ENCODE data around the gene DPEP3. TPM values are rescaled to one million over a fixed set of nuclear protein-coding genes. Genes with fewer than 3 reads are reported as not detected.
A peak's percentile ranks its signal among the peaks of the same experiment; 100 is the strongest.

The DPEP3 gene
- total RNA-seq, 1 experiment from 2014 or later = not detected

GRCh38 chr16:67930678-67931211, 49.6 kb downstream of the DPEP3 start:
- POLR2A ChIA-PET (ENCODE audit: unreplicated experiment) = no interaction called here
- H3K9ac ChIP-seq (ENCODE audit: low read length) = no peak overlapping the region
- no peaks in the 10 kb centered on the region for H4K20me1 ChIP-seq (ENCODE audit: low read length)
- peaks cover 13% of the 10 kb centered on the region for H3K79me2 ChIP-seq (ENCODE audit: low read length)
- no peak for TF ChIP-seq EZH2 (IDR thresholded peaks at IDR 0.05; ENCODE audit: low read length, unreplicated experiment)
- TF ChIP-seq EZH2phosphoT487 (IDR thresholded peaks at IDR 0.05; ENCODE audit: borderline replicate concordance, low read length) = no peak
- no peak for TF ChIP-seq CTCF (conservative IDR thresholded peaks at IDR 0.05; ENCODE audit: low read depth, low read length)
- H3K9me3 ChIP-seq (ENCODE audit: low read length) = no peaks in the 10 kb centered on the region
- DNase-seq (no peak), ATAC-seq (no peak)
- no peaks in the 10 kb centered on the region for H3K36me3 ChIP-seq (ENCODE audit: low read depth, low read length)
- H3K4me2 ChIP-seq (ENCODE audit: low read length) = no peak overlapping the region
- no TSS peak for BruUV-seq (replicated peaks)
- peaks cover 23% of the 10 kb centered on the region for H3K4me1 ChIP-seq (ENCODE audit: insufficient read depth, low read length)
- no peak overlapping the region for H3K4me3 ChIP-seq (ENCODE audit: low read length)
- H3K27ac ChIP-seq (ENCODE audit: low read length) = no peak overlapping the region
- H2AFZ ChIP-seq (ENCODE audit: low read length) = no peak overlapping the region
- H3K9me2 ChIP-seq (replicated peaks; ENCODE audit: low read length) = no peaks in the 10 kb centered on the region
- no peaks in the 10 kb centered on the region for H3K27me3 ChIP-seq (ENCODE audit: low read length)
- intact Hi-C loops (cut with micrococcal nuclease) = no loop called here
- no peaks in the 10 kb centered on the region for H3F3A ChIP-seq (ENCODE audit: low read length, unreplicated experiment)
- CTCF ChIA-PET = no interaction called here

- no peak overlapping the region for H3K4me3 ChIP-seq (ENCODE audit: low read length)
- DNase-seq (no peak), ATAC-seq (no peak)
- no peaks in the 10 kb centered on the region for H3K9me2 ChIP-seq (replicated peaks; ENCODE audit: low read length)
- H2AFZ ChIP-seq (ENCODE audit: low read length) = no peak overlapping the region
- H3F3A ChIP-seq (ENCODE audit: low read length, unreplicated experiment) = no peaks in the 10 kb centered on the region
- peaks cover 27% of the 10 kb centered on the region for H3K4me1 ChIP-seq (ENCODE audit: insufficient read depth, low read length)
- peaks cover 12% of the 10 kb centered on the region for H3K79me2 ChIP-seq (ENCODE audit: low read length)
- intact Hi-C loops (cut with micrococcal nuclease) = no loop called here
- H3K27ac ChIP-seq (ENCODE audit: low read length) = no peak overlapping the region
- H3K4me2 ChIP-seq (ENCODE audit: low read length) = no peak overlapping the region
- no TSS peak for BruUV-seq (replicated peaks)
- TF ChIP-seq CTCF (conservative IDR thresholded peaks at IDR 0.05; ENCODE audit: low read depth, low read length) (no peak), EZH2phosphoT487 (IDR thresholded peaks at IDR 0.05; ENCODE audit: borderline replicate concordance, low read length) (no peak), EZH2 (IDR thresholded peaks at IDR 0.05; ENCODE audit: low read length, unreplicated experiment) (no peak)
- no peaks in the 10 kb centered on the region for H3K9me3 ChIP-seq (ENCODE audit: low read length)
- ChIA-PET CTCF (no interaction called here), POLR2A (ENCODE audit: unreplicated experiment) (no interaction called here)
- H3K27me3 ChIP-seq (ENCODE audit: low read length) = no peaks in the 10 kb centered on the region
- H3K9ac ChIP-seq (ENCODE audit: low read length) = no peak overlapping the region
- H3K36me3 ChIP-seq (ENCODE audit: low read depth, low read length) = no peaks in the 10 kb centered on the region
- no peaks in the 10 kb centered on the region for H4K20me1 ChIP-seq (ENCODE audit: low read length)
Observed at GRCh38 chr16:67930191-67930590, 50.1 kb downstream of the DPEP3 start.

- Histone ChIP-seq H3K4me3 (ENCODE audit: low read length) (no peak overlapping the region), H3K27ac (ENCODE audit: low read length) (no peak overlapping the region), H3K9me3 (ENCODE audit: low read length) (no peaks in the 10 kb centered on the region), H3K4me2 (ENCODE audit: low read length) (no peak overlapping the region), H3K36me3 (ENCODE audit: low read depth, low read length) (no peaks in the 10 kb centered on the region), H4K20me1 (ENCODE audit: low read length) (no peaks in the 10 kb centered on the region), H3K9me2 (replicated peaks; ENCODE audit: low read length) (no peaks in the 10 kb centered on the region), H2AFZ (ENCODE audit: low read length) (no peak overlapping the region), H3K4me1 (ENCODE audit: insufficient read depth, low read length) (peaks cover 18% of the 10 kb centered on the region), H3K79me2 (ENCODE audit: low read length) (0 out of 2 replicates have a peak, but pooled peaks cover 2% of the 10 kb centered on the region), H3K9ac (ENCODE audit: low read length) (no peak overlapping the region), H3F3A (ENCODE audit: low read length, unreplicated experiment) (no peaks in the 10 kb centered on the region), H3K27me3 (ENCODE audit: low read length) (no peaks in the 10 kb centered on the region)
- DNase-seq (peak; percentile 70), ATAC-seq (peak; percentile 68)
- TF ChIP-seq CTCF (conservative IDR thresholded peaks at IDR 0.05; ENCODE audit: low read depth, low read length) (peak; percentile 82), EZH2 (IDR thresholded peaks at IDR 0.05; ENCODE audit: low read length, unreplicated experiment) (no peak), EZH2phosphoT487 (IDR thresholded peaks at IDR 0.05; ENCODE audit: borderline replicate concordance, low read length) (no peak)
- POLR2A ChIA-PET (ENCODE audit: unreplicated experiment) = no interaction called here
- CTCF ChIA-PET = no interaction called here
- intact Hi-C loops (cut with micrococcal nuclease) = loop anchor here (1.0 to 5.0 kb wide), 3 partner anchors 45 to 112 kb away; partner anchors contain the start of gene THAP11
- BruUV-seq (replicated peaks) = TSS peak; percentile 8
Observed at GRCh38 chr16:67928561-67929364, 51.5 kb downstream of the DPEP3 start.
